Breast epithelium (tissue), 4 donors: ENCODE measurements around the gene TMED7. TPM values are rescaled to one million over a fixed set of nuclear protein-coding genes. Genes with fewer than 3 reads are reported as not detected.

Source experiments
- DNase-seq, 2 donors: peaks; one replicate each; pipeline ENCODE4 v3.0.0-alpha.2; 2019; ENCODE audit warnings: low spot score in 2 of 2
- H3K27ac ChIP-seq, 2 donors: fragments of 200-600 bp; sonication (generic) in 1 of 2; one replicate each; pipeline ENCODE4 v1.5.1; 2016 to 2019; ENCODE audit warnings: mild to moderate bottlenecking in 1 of 2
- H3K27me3 ChIP-seq, 2 donors: fragments of 200-600 bp; sonication (generic) in 1 of 2; one replicate each; pipeline versions ENCODE4 v1.5.1 to v1.6.0; 2017 to 2019; ENCODE audit warnings: control low read depth in 1 of 2, mild to moderate bottlenecking in 1 of 2
- H3K36me3 ChIP-seq: fragments of 200-600 bp; one replicate; pipeline ENCODE4 v1.5.1; 2019
- H3K4me1 ChIP-seq, 2 donors: fragments of 200-600 bp; sonication (generic); one replicate each; pipeline ENCODE4 v1.5.1; 2016 to 2019; ENCODE audit warnings: control low read depth in 1 of 2
- H3K4me3 ChIP-seq, 3 donors: fragments of 200-600 bp; sonication (generic); 1 replicate in 2 of 3; 2 replicates in 1 of 3; pipeline ENCODE4 v1.5.1; 2016 to 2019; ENCODE audit warnings: mild to moderate bottlenecking in 3 of 3, moderate library complexity in 2 of 3
- H3K9me3 ChIP-seq, 2 donors: fragments of 200-600 bp; sonication (generic) in 1 of 2; one replicate each; pipeline ENCODE4 v1.5.1; 2016 to 2019; ENCODE audit warnings: control low read depth in 1 of 2
- CTCF ChIP-seq, 3 donors: fragments of 450-650 bp; IDR thresholded peaks; one replicate each; pipeline ENCODE4 v1.5.1; 2016 to 2017; ENCODE audit warnings: antibody characterized with exemption in 3 of 3, mild to moderate bottlenecking in 3 of 3, moderate library complexity in 3 of 3
- POLR2A ChIP-seq: fragments of 450-650 bp; IDR thresholded peaks from one replicate; pipeline ENCODE4 v1.6.1; 2016; ENCODE audit warnings: antibody characterized with exemption, mild to moderate bottlenecking, moderate library complexity
- POLR2AphosphoS5 ChIP-seq, 3 donors: sonication (generic); formaldehyde crosslinking; IDR thresholded peaks; one replicate each; pipeline ENCODE4 v1.6.1; 2017; ENCODE audit warnings: antibody characterized with exemption in 3 of 3
- intact Hi-C: fragments of 100-400 bp; cut with DNase I; formaldehyde crosslinking; loops from one replicate; pipeline ENCODE4 v1.15.1; 2023; ENCODE audit warnings: low total_unique reads
- total RNA-seq, 3 donors: library from RNA; depleted of rRNA; stranded (reverse); fragments of >200 nt; gene quantifications; one replicate each; pipeline ENCODE4 v1.1.0, GENCODE V29; 2016

The TMED7 gene
- total RNA-seq, 3 donors from 2014 or later: 74.4 to 94.7 (median 80.5) TPM

- H3K36me3 ChIP-seq: no peaks in the 10 kb centered on the region
- H3K4me3 ChIP-seq: no peak overlapping the region
Observed at GRCh38 chr5:115629903-115630302, 4.1 kb upstream of the TMED7 start.

GRCh38 chr5:115627295-115627865, 1.5 kb upstream of the TMED7 start:
- intact Hi-C loops: no loop called here
- H3K27ac ChIP-seq: no peak overlapping the region
- H3K27me3 ChIP-seq: no peaks in the 10 kb centered on the region

More at GRCh38 chr5:115629903-115630302, 4.1 kb upstream of the TMED7 start:
- no peak for TF ChIP-seq POLR2A
- no peak for TF ChIP-seq CTCF (IDR thresholded peaks at IDR 0.05)
- TF ChIP-seq POLR2AphosphoS5 (IDR thresholded peaks at IDR 0.05): no peak
- intact Hi-C loops: no loop called here
- H3K4me1 ChIP-seq: peaks cover 0 to under 1% of the 10 kb centered on the region in 2 donors
- no peak for DNase-seq
- no peak overlapping the region for H3K27ac ChIP-seq
- H3K27me3 ChIP-seq: no peaks in the 10 kb centered on the region
- no peaks in the 10 kb centered on the region for H3K9me3 ChIP-seq

GRCh38 chr5:115626445-115626823, 598 bp upstream of the TMED7 start:
- Histone ChIP-seq H3K36me3 (no peaks in the 10 kb centered on the region), H3K27me3 (no peaks in the 10 kb centered on the region), H3K4me1 (peaks cover 0 to 11% of the 10 kb centered on the region in 2 donors), H3K9me3 (no peaks in the 10 kb centered on the region), H3K27ac (peak overlapping the region; percentile 79 to 94), H3K4me3 (peak overlapping the region; percentile 77 to 95 (median 95))
- intact Hi-C loops: no loop called here
- peak in 1 of 2 donors; percentile 22 for DNase-seq
- TF ChIP-seq CTCF (IDR thresholded peaks at IDR 0.05) (no peak), POLR2A (no peak), POLR2AphosphoS5 (IDR thresholded peaks at IDR 0.05) (no peak)

More at GRCh38 chr5:115627295-115627865, 1.5 kb upstream of the TMED7 start:
- H3K36me3 ChIP-seq: no peaks in the 10 kb centered on the region
- no peaks in the 10 kb centered on the region for H3K9me3 ChIP-seq
- H3K4me3 ChIP-seq: no peak overlapping the region
- peaks cover 0 to 11% of the 10 kb centered on the region in 2 donors for H3K4me1 ChIP-seq
- no peak for TF ChIP-seq CTCF (IDR thresholded peaks at IDR 0.05)
- TF ChIP-seq POLR2AphosphoS5 (IDR thresholded peaks at IDR 0.05): no peak
- no peak for TF ChIP-seq POLR2A
- DNase-seq: no peak

- peak overlapping the region; percentile 93 to 94 for H3K27ac ChIP-seq
- TF ChIP-seq POLR2A (no peak), POLR2AphosphoS5 (IDR thresholded peaks at IDR 0.05) (no peak), CTCF (IDR thresholded peaks at IDR 0.05) (no peak)
- peak overlapping the region; percentile 77 to 95 (median 95) for H3K4me3 ChIP-seq
- H3K4me1 ChIP-seq: peaks cover 0 to 11% of the 10 kb centered on the region in 2 donors
- no peaks in the 10 kb centered on the region for H3K27me3 ChIP-seq
- no peaks in the 10 kb centered on the region for H3K36me3 ChIP-seq
- intact Hi-C loops: no loop called here
- DNase-seq: no peak
- no peaks in the 10 kb centered on the region for H3K9me3 ChIP-seq
Observed at GRCh38 chr5:115624994-115625393, 842 bp downstream of the TMED7 start.

- no peak for DNase-seq
- H3K9me3 ChIP-seq: no peaks in the 10 kb centered on the region
- no peak overlapping the region for H3K27ac ChIP-seq
- intact Hi-C loops: no loop called here
- TF ChIP-seq POLR2A (no peak), CTCF (IDR thresholded peaks at IDR 0.05) (no peak), POLR2AphosphoS5 (IDR thresholded peaks at IDR 0.05) (no peak)
- no peaks in the 10 kb centered on the region for H3K27me3 ChIP-seq
- H3K4me1 ChIP-seq: peaks cover 0 to 11% of the 10 kb centered on the region in 2 donors
- H3K36me3 ChIP-seq: no peaks in the 10 kb centered on the region
- peak overlapping the region in 2 of 3 donors; percentile 77 to 95 for H3K4me3 ChIP-seq
Observed at GRCh38 chr5:115623658-115624057, 2.2 kb downstream of the TMED7 start.
